ENCODE measurements around the gene ADCY1.

ADCY1 gene

DNA sequence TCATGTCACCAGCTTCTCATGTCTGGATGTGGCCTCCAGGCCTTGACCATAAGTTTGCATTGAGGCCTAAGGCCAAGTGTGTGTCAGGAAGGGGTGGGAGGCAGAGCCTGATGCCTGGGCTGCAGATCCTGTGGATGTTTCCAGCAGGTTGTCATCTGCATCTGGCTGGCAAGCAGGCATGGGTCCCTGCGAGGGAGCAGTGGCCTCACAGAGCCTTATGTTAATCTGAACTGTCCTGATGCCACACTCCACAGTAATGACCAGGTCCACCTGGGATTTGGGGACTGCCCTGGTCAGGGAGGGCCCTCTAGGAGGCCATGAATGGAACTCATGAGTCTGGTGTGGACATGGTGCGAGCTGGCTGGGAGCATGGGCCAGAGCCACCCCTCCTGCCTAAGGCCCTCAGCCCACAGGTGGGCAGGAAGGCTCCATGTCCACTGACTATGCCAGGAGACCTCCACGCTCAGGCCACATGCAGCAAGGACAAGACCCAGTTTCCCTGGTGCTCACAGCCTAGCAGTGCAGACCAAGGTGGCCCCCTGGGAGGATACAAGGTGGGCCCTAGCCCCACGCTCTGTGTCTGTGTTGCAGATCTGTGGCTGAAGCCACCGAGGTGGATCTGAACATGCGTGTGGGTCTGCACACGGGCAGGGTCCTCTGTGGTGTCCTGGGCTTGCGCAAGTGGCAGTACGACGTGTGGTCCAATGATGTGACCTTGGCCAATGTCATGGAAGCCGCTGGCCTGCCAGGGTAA lies 83.1 kb downstream of the ADCY1 start:
- in situ Hi-C loops (cut with HindIII; ENCODE audit: low pct_unique_long_range_greater_than_20kb, low sequenced_read_pairs): no loop called here
- no peak for DNase-seq (ENCODE audit: low read depth in 1 of 2, low spot score in 1 of 2)
- TF ChIP-seq JUND (IDR thresholded peaks at IDR 0.05; ENCODE audit: low read depth): no peak

DNA sequence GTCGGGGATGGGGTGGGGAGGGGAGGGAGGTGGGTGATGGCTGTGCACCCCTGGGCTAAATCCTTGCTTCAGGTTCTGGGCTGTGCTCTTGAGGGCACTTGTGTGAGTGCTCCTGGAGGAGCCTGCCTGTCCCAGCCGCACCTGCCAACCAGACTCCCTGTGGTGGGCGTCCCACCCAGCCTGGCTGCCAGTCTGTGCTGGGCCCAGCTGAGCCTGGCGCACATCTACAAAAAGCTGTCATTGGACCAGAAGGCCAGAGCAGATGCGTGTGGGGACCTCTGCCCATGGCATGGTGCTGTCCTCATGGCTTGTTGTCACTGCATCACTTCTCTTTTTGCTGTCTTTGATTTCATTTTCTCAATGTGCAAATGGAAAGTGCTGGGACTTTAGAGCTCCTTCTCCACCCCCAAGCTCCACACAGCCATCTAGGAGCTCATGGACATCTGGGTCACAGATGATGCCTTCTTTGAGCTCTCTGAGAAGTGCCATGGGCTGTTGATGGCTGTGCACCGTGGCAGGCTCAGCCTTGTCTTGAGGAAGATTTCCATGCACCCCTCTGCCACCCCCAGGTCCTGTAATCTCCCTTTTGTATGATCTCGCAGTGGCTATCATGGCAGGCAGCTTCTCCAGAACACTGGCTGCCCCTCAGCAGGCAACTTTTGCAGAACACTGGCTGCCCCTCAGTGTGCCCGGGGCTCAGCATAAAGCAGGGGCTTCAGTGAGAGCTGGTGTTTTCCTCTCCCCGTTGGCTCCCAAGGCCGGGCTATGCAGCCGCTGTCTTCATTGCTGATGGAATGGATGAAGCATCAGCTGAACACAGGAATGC lies 83.9 kb downstream of the ADCY1 start:
- DNase-seq (ENCODE audit: low read depth in 1 of 2, low spot score in 1 of 2): no peak
- in situ Hi-C loops (cut with HindIII; ENCODE audit: low pct_unique_long_range_greater_than_20kb, low sequenced_read_pairs): no loop called here
- no peak for TF ChIP-seq JUND (IDR thresholded peaks at IDR 0.05; ENCODE audit: low read depth)

DNA sequence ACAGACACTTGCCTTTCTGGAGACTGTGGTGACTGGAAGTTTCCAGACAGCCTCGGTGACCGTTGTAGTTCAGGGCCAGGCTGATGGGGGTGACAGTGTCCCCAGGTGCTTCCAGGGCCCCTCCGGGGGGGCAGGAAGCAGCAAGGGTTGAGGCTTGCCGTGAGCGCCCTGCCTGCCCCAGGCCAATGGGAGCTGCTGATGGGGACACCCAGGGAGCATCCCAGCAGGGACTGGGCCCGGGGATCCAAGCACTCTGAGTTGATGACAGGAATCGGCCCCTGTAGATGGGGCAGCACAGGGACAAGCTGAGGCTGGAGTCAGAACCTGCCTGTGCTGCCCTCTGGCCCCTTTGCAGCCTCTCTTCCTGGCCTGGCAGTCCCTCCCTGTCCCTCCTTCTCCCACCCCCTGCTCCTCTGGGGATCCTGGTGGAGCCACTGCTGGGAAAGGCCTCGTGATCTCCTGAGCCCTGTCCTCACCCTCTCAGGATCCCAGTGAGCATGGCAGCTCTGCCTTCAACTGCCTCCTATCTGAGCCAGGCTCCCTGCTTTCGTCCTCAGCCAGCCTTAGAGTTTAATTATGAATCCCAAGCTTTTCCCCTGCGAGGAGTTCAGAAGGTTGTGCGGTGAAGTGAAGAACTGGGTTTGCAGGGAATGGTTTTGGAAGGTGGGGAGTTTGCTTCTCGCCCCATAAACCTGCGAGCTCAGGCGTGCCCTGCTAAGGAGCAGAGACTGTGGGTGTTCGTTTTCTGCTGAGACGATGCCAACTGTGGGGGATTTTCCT lies 84.7 kb downstream of the ADCY1 start:
- no peak for DNase-seq (ENCODE audit: low read depth in 1 of 2, low spot score in 1 of 2)
- no peak for TF ChIP-seq JUND (IDR thresholded peaks at IDR 0.05; ENCODE audit: low read depth)
- in situ Hi-C loops (cut with HindIII; ENCODE audit: low pct_unique_long_range_greater_than_20kb, low sequenced_read_pairs): no loop called here

DNA sequence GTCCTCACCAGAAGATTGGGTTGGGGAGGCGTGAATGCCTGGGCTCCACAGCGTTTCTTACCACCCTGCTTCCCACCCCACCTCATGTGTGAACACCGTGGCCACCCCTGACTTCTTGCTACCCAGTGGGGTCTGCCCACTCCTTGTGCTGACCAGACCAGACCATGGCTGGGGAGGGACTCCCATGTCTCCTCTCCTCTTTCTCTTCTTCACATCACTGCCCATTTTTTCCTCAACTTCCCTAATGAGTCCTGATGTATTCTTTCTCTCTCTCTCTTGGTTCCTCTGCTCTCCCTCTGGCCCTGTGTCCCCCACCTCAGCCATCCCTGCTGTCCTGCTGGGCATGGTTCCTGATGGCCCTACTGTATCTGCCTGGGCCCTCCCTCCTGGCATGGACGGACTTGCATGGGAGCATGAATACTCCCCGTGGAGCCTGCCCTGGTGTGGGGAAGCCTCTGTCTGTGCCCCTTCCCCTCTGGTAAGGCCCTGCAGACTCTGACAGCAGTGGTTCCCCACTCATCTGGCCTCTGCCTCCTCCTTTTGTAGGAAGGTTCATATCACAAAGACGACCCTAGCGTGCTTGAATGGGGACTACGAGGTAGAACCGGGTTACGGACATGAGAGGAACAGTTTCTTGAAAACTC lies 85.5 kb downstream of the ADCY1 start:
- in situ Hi-C loops (cut with HindIII; ENCODE audit: low pct_unique_long_range_greater_than_20kb, low sequenced_read_pairs): no loop called here
- DNase-seq (ENCODE audit: low read depth in 1 of 2, low spot score in 1 of 2): no peak
- no peak for TF ChIP-seq JUND (IDR thresholded peaks at IDR 0.05; ENCODE audit: low read depth)

DNA sequence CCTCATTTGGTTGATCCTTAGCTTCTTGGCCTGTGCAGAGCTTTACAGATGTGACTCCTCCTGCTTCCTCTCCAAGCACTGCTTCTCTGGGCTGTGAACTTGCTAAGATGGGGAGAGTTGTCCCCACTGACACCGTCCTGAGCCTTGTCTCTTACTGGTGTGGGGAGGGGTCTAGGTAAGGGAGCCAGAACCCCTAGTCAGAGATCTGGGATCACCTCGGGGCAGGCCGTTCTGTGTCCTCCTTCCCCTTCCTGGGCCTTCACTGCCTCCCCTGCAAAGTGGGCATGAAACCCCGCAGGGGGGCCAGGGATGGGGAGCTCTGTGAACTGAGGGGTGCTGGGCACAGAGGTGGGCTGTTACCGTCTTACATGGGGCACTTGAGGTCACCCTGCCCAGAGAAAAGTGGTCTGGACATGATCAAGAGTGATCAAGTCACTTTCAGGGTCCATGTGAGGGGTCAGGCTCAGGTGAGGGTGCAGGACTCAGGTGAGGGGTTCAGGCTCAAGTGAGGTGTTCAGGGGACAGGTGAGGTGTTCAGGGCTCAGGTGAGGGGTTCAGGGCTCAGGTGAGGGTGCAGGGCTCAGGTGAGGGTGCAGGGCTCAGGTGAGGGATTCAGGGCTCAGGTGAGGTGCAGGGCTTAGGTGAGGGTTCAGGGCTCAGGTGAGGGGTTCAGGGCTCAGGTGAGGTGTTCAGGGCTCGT lies 86.2 kb downstream of the ADCY1 start:
- DNase-seq (ENCODE audit: low read depth in 1 of 2, low spot score in 1 of 2): no peak
- no peak for TF ChIP-seq JUND (IDR thresholded peaks at IDR 0.05; ENCODE audit: low read depth)
- in situ Hi-C loops (cut with HindIII; ENCODE audit: low pct_unique_long_range_greater_than_20kb, low sequenced_read_pairs): no loop called here

DNA sequence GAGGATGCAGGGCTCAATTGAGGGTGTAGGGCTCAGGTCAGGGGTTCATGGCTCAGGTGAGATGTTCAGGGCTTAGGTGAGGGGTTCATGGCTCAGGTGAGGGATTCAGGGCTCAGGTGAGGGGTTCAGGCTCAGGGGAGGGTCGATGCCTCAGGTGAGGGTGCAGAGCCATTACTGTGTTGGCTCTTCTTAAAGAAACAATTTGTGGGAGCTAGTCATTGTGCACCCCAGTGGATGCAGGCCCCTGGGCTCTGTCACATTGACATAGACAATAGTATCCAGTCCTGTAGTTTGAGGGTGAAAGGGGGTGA lies 86.7 kb downstream of the ADCY1 start:
- in situ Hi-C loops (cut with HindIII; ENCODE audit: low pct_unique_long_range_greater_than_20kb, low sequenced_read_pairs): no loop called here
- no peak for TF ChIP-seq JUND (IDR thresholded peaks at IDR 0.05; ENCODE audit: low read depth)
- no peak for DNase-seq (ENCODE audit: low read depth in 1 of 2, low spot score in 1 of 2)

DNA sequence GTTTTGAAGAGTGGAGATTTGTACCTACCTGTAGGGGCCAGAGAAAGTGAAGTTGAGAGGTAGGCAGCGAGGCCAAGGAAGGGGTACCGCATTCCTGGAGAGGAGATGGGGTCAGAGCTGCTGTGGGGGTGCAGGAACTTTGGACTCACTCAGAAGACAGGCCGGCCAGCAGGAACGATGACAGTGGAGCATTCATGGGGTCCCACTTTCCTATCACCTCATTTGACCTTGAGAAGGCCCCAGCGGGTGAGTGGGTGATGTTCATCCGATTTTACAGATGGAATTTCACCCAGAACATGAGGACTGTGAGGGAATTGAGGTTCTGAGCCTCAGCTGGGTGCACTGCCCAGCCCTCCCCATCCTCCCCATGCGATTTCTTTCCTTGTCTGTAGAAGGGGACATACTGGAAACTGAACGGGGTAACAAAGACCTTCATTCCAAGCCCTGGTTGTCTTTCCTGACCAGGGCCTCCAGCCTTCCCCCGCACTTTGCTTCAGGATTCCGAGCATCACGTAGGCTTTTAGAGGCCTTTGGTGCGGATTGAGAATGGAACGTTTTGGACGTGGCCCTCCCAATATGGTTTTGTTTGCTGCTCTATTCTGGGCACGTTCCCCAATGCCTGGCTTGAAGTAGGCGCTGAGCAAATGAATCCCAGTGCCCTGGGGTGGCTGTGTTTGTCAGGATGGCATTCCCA lies 87.3 kb downstream of the ADCY1 start:
- DNase-seq (ENCODE audit: low read depth in 1 of 2, low spot score in 1 of 2): no peak
- in situ Hi-C loops (cut with HindIII; ENCODE audit: low pct_unique_long_range_greater_than_20kb, low sequenced_read_pairs): no loop called here
- TF ChIP-seq JUND (IDR thresholded peaks at IDR 0.05; ENCODE audit: low read depth): no peak

DNA sequence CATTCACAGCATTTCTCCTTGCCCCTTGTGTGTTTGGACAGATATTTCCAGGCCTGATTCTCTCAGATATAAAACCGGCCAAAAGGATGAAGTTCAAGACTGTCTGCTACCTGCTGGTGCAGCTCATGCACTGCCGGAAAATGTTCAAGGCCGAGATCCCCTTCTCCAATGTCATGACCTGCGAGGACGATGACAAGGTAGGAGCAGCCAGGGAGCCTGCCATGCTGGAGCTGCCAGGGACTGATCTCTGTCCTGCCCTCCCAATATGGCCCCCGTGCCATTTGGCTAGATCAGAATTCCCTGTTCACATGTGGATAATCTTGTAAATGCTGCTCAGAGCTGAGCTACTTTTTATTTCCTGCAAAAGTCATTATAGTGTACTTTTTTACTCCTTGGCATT lies 87.8 kb downstream of the ADCY1 start:
- in situ Hi-C loops (cut with HindIII; ENCODE audit: low pct_unique_long_range_greater_than_20kb, low sequenced_read_pairs): no loop called here
- no peak for DNase-seq (ENCODE audit: low read depth in 1 of 2, low spot score in 1 of 2)

DNA sequence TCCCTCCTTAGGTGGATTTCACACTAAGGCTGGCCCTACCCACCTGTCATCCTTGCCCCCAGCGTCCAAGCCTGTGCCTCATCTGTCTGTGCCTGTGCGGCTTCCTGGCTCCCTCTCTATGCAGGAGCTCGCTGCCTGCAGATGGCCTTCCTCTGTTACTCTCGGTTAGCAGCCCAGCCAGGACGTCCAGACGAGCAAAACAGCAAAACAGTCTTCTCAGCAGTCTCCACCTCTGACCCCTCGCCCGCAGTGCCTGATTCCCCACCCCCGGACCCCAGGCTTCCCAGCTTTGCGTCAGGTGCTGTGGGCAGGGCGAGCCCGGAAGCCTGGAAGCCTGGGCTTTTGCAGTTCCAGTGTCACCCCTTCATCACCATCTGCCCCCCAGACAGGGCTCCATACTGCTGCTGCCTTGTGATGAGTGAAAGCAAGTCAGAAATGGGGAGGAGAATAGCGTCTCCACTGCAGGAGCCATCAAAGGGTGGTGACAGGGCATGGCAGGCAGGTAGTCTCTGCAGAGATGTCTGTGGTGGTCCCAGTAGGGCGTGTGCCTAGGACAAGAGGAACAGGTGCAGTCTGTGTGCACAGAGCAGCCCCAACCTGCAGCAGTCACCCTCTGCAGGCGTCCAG lies 88.5 kb downstream of the ADCY1 start:
- no peak for TF ChIP-seq JUND (IDR thresholded peaks at IDR 0.05; ENCODE audit: low read depth)
- in situ Hi-C loops (cut with HindIII; ENCODE audit: low pct_unique_long_range_greater_than_20kb, low sequenced_read_pairs): no loop called here
- no peak for DNase-seq (ENCODE audit: low read depth in 1 of 2, low spot score in 1 of 2)

More for the DNA sequence above, 87.8 kb downstream of the ADCY1 start:
- no peak for TF ChIP-seq JUND (IDR thresholded peaks at IDR 0.05; ENCODE audit: low read depth)

DNA sequence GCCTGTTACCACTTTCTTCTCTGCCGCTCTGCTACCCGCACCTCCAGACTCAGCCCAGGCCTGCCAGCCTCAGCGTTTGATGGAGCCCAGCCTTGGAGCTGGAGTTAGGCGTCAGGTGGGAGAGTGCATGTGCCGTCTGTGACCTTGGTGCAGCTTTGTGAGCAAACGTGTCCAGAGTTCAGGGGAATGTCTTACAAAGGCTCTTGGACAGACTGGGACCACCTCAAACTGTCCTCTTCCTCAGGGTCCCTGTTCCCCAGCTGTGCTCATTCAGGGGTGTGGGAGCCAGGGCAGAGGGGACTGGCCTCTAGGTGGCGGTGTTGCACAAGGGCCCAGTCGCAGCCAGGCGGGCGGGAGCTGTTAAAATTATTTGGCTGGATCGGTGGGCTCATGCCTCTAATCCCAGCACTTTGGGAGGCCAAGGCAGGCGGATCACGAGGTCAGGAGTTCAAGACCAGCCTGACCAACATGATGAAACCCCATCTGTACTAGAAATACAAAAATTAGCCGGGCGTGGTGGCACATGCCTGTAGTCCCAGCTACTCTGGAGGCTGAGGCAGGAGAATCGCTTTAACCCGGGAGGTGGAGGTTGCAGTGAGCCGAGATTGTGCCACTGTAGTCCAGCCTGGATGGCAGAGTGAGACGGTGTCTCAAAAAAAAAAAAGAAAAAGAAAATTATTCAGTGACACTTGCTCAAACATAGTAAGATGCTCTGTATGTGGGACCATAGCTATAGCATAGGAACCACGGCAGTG lies 89.2 kb downstream of the ADCY1 start:
- peak; percentile 50 to 56 for DNase-seq (ENCODE audit: low read depth in 1 of 2, low spot score in 1 of 2)
- in situ Hi-C loops (cut with HindIII; ENCODE audit: low pct_unique_long_range_greater_than_20kb, low sequenced_read_pairs): no loop called here

More for the DNA sequence above, 89.2 kb downstream of the ADCY1 start:
- no peak for TF ChIP-seq JUND (IDR thresholded peaks at IDR 0.05; ENCODE audit: low read depth)
